ENCODE data around the gene ZNF660. TPM values are rescaled to one million over a fixed set of nuclear protein-coding genes. Genes with fewer than 3 reads are reported as not detected.
A peak's percentile ranks its signal among the peaks of the same experiment; 100 is the strongest.

ZNF660 gene
- total and polyA plus RNA-seq, 9 of the 15 experiments (the other 6 are each of a cell fraction or from before 2014, with no cell fraction given): 0.06 to 0.65 (median 0.17) TPM

DNA sequence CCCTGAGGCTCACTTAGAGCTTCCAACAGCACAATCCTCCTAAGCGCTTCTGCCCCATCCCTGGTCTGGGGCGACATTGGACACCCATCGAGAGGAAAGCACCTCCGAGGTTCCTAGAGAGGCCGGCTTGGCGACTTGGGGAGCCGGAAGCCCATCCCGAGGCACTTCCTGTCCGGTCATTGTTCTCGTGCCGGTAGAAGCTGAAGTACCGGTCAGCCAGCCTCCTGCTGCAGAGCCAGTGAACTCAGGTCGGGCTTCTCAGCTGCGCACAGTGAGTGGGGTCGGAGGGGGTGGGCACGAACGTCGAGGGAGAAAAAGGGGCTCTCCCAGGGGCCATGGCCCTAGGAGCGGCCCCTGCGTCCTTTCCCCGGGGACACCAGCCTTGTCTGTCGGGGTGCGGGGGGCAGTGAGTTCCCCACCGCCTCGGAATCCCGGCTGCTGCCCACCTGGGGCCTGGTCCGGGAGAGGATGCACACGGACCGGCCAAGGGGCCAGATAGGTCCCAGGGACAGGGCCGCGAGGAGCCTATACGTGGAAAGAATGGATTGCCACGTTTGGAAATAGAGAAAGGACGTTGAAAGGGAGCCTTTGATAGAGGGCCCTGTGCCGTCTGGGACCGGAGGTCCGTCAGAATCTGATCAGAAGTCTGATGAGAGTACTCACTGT lies 63.9 kb downstream of the ZNF660 start, which contains the start of gene ZNF35 (continued):
- no peak for TF ChIP-seq PHTF2 (CRISPR knock-in tag; IDR thresholded peaks at IDR 0.05)
- 0 out of 2 replicates have a peak, but pooled peaks have one; percentile 58 for TF ChIP-seq ZBTB17 (CRISPR knock-in tag; IDR thresholded peaks at IDR 0.05)
- TF ChIP-seq FOXK2 (conservative IDR thresholded peaks at IDR 0.05 in 1 of 2, IDR thresholded peaks at IDR 0.05 in 1 of 2; ENCODE audit: low read depth in 2 of 2): no peak
- TF ChIP-seq RBM15 (IDR thresholded peaks at IDR 0.05; ENCODE audit: insufficient read depth, low read length): no peak
- TF ChIP-seq, protein P1, sequence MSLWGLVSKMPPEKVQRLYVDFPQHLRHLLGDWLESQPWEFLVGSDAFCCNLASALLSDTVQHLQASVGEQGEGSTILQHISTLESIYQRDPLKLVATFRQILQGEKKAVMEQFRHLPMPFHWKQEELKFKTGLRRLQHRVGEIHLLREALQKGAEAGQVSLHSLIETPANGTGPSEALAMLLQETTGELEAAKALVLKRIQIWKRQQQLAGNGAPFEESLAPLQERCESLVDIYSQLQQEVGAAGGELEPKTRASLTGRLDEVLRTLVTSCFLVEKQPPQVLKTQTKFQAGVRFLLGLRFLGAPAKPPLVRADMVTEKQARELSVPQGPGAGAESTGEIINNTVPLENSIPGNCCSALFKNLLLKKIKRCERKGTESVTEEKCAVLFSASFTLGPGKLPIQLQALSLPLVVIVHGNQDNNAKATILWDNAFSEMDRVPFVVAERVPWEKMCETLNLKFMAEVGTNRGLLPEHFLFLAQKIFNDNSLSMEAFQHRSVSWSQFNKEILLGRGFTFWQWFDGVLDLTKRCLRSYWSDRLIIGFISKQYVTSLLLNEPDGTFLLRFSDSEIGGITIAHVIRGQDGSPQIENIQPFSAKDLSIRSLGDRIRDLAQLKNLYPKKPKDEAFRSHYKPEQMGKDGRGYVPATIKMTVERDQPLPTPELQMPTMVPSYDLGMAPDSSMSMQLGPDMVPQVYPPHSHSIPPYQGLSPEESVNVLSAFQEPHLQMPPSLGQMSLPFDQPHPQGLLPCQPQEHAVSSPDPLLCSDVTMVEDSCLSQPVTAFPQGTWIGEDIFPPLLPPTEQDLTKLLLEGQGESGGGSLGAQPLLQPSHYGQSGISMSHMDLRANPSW (CRISPR knock-in tag; IDR thresholded peaks at IDR 0.05): 0 out of 2 replicates have a peak, but pooled peaks have one; percentile 29
- no peak for TF ChIP-seq GABPB2 (CRISPR knock-in tag; conservative IDR thresholded peaks at IDR 0.05)
- peak; percentile 71 for TF ChIP-seq KDM5B (IDR thresholded peaks at IDR 0.05; ENCODE audit: insufficient replicate concordance, low read depth, low read length)
- TF ChIP-seq E2F3 (CRISPR knock-in tag; IDR thresholded peaks at IDR 0.05): no peak
- TF ChIP-seq SIN3A (IDR thresholded peaks at IDR 0.05; ENCODE audit: borderline replicate concordance in 2 of 2, control insufficient read depth in 1 of 2, low read depth in 2 of 2, low read length in 2 of 2): peak; percentile 66 to 93; a peak in 2 of 4 replicates
- no peak for TF ChIP-seq ZNF584 (CRISPR knock-in tag; IDR thresholded peaks at IDR 0.05; ENCODE audit: low read depth)
- TF ChIP-seq XRCC5 (IDR thresholded peaks at IDR 0.05; ENCODE audit: low read depth, low read length): peak; percentile 46; the same call in 1 of the 2 replicates
- TF ChIP-seq POLR2H (tag; IDR thresholded peaks at IDR 0.05; ENCODE audit: low read depth): no peak
- TF ChIP-seq SMC3 (conservative IDR thresholded peaks at IDR 0.05; ENCODE audit: insufficient read depth, low read depth, low read length): no peak
- TF ChIP-seq STAT5A (IDR thresholded peaks at IDR 0.05; ENCODE audit: borderline replicate concordance, low read length): no peak
- TF ChIP-seq, protein P2, sequence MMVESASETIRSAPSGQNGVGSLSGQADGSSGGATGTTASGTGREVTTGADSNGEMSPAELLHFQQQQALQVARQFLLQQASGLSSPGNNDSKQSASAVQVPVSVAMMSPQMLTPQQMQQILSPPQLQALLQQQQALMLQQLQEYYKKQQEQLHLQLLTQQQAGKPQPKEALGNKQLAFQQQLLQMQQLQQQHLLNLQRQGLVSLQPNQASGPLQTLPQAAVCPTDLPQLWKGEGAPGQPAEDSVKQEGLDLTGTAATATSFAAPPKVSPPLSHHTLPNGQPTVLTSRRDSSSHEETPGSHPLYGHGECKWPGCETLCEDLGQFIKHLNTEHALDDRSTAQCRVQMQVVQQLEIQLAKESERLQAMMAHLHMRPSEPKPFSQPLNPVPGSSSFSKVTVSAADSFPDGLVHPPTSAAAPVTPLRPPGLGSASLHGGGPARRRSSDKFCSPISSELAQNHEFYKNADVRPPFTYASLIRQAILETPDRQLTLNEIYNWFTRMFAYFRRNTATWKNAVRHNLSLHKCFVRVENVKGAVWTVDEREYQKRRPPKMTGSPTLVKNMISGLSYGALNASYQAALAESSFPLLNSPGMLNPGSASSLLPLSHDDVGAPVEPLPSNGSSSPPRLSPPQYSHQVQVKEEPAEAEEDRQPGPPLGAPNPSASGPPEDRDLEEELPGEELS (CRISPR knock-in tag; IDR thresholded peaks at IDR 0.05; ENCODE audit: borderline replicate concordance): peak; percentile 82; the same call in 1 of the 2 replicates
- no peak for TF ChIP-seq SRSF3 (IDR thresholded peaks at IDR 0.05; ENCODE audit: insufficient read depth, low read length)
- no peak for TF ChIP-seq GATA2 (CRISPR knock-in tag; IDR thresholded peaks at IDR 0.05)
- TF ChIP-seq HDAC6 (IDR thresholded peaks at IDR 0.05; ENCODE audit: low read depth, low read length): no peak
- peak; percentile 92 for TF ChIP-seq C11orf30 (IDR thresholded peaks at IDR 0.05; ENCODE audit: low read depth)
- no peak for TF ChIP-seq ARID2 (IDR thresholded peaks at IDR 0.05)
- TF ChIP-seq ESRRA (IDR thresholded peaks at IDR 0.05; ENCODE audit: borderline replicate concordance, low read depth): 0 out of 2 replicates have a peak, but pooled peaks have one; percentile 22
- no peak for TF ChIP-seq NUFIP1 (IDR thresholded peaks at IDR 0.05; ENCODE audit: partially characterized antibody)
- TF ChIP-seq ZNF347 (CRISPR knock-in tag; IDR thresholded peaks at IDR 0.05; ENCODE audit: low read depth): no peak
- no peak for TF ChIP-seq TRIM28 (IDR thresholded peaks at IDR 0.05)
- peak; percentile 80; the same call in 1 of the 2 replicates for TF ChIP-seq CTBP1 (IDR thresholded peaks at IDR 0.05; ENCODE audit: borderline replicate concordance)
